ENCODE results near the gene AMN.

The AMN gene

DNA sequence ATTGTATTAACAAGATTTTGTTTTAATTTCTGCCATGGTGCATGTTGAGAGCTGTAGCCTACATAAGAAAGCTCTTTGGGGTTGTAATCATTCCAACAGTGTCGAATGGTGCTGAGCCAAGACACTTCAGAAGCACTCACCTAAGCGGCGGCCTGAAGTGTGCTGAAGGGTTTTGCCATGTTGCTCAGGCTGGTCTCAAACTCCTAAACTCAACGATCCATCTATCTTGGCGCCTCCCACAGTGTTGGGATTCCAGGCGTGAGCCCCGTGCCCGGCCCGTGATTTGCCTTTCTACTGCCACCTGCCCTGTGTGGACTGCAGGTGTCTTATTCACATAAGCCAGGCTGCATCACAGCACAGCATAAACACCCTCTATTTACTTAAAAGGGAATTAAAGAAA, 48.9 kb downstream of the AMN start:
- no peak for DNase-seq

DNA sequence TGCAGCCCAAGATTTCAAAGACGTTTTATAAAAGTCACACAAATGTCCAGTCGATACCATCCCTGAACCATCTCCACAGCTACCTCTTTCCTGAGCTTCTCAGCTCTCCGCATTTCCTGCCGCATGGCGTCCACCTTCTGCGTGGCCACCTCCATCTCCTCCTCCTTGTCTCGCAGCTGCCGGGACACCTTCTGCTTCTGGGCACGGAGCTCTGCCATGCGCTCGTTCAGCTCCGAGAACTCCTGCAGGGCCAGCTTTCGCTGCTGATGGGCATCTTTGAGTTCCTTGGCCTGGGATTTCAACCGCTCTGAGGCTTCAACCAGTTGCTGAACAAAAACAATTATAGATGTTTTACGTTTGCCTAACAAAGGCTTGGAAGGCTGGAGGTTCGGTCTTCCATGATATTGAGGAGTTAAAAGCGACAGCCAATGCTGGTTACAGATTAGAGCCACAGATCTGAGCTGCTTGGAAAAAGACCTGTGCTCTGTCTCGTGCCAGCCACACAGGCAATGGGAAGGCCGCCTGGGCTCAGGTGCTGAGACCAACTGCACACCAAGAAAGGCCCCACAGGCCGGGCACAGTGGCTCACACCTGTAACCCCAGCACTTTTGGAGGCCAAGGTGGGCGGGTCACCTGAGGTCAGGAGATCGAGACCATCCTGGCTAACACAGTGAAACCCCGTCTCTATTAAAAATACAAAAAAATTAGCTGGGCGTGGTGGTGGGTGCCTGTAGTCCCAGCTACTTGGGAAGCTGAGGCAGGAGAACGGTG, 49.6 kb downstream of the AMN start:
- DNase-seq: no peak

DNA sequence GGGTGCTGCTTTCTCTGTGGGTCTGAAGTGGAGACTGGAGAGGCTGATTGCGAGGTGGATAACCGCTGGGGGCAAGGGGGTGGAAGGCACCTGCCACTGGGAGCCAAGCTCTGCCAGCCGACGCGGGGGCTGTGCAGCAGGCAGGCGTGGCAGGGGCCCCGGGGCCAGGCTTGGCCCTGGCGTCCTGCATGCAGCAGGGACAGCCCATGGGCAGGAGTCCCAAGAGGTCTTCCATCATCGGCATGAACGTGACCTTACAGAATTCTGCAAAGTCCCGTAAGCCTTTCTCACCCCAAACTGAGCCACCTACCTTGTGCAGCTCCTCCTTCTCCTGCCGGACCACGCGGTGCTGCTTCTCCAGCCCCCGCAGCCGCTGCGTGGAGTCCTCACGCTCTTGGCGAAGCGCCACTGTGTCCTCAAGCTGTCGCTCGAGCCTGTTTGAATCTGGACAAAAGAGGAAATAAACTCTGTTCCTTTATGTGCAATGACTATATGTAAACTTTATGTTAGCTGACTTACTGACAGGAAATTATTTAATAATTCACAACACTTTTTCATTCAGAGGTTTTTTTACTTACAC, 51.3 kb downstream of the AMN start:
- no peak for DNase-seq

DNA sequence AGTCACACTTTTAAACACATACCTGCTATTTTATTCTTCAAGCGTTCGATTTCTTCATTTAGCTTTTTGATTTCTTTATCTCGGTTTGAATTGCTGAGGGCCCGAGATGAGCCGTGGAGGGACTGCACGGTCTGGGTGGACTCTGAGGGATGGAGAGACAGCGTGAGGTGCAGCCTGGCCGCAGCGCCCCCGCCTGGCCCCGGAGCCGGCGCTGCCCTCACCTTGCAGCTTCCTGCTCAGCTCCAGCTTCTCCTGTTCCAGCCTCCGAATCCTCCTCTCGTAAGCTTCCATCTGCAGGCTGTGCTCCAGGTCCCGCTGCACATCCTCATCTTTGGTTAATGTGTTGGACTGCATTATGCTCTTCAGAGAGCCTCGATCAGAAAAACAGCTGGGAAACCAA, 53.2 kb downstream of the AMN start:
- DNase-seq: no peak

DNA sequence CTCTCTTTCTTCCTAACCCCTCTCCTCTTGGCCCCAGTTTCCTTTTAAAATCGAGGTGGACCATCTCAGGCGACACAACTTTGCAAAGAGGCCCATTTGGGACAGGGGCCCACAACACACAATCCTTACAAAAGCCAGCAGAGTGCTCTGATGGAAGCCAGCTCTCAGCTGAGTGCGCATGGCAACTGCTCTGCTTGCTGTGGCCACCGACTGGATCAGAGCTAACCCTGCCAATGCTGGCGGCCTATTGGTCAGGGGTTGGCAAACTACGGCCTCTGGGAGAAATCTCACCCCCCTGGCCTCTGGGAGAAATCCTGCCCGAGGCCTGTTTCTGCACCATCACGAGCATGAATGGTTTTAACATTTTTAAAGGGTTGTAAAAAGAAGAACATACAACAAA, 55.0 kb downstream of the AMN start:
- no peak for DNase-seq

DNA sequence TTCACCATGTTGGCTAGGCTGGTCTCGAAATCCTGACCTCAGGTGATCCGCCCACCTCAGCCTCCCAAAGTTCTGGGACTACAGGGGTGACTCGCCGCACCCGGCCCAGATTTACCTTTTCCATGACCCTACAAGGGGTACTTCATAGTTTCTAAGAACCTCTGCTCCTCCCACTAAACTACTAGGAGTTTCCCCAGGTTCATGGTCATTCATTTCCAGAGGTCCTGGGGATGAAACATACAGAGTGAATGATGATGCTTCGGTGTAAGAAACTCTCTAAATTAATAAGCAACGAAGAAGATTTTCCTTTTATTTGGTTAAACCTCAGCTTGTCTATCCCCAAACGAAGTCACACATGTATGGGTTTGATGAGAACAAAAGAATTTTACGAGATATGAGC, 56.9 kb downstream of the AMN start:
- no peak for DNase-seq

DNA sequence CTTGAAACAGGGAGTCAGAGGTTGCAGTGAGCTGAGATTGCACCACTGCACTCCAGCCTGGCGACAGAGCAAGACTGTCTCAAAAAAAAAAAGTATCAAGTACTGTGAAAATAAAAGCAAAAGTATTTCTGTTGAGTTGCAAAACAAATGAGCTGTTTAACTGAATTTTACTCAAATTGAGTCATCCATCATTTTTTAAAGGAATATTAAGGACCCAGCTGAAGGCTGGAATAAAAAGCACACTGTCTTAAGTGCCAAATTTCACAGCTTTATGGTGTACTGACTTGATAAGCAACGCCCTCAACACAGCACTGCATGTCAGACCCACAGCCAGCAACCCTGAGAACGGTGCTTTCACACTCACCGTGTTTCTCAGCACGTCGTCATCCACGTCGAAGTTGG, 57.9 kb downstream of the AMN start:
- DNase-seq: no peak
